ENCODE measurements around the gene POMGNT1. TPM values are rescaled to one million over a fixed set of nuclear protein-coding genes. Genes with fewer than 3 reads are reported as not detected.
A peak's percentile ranks its signal among the peaks of the same experiment; 100 is the strongest.

POMGNT1 gene
- total and polyA plus RNA-seq, 12 donors = 74.3 to 164 (median 142) TPM

DNA sequence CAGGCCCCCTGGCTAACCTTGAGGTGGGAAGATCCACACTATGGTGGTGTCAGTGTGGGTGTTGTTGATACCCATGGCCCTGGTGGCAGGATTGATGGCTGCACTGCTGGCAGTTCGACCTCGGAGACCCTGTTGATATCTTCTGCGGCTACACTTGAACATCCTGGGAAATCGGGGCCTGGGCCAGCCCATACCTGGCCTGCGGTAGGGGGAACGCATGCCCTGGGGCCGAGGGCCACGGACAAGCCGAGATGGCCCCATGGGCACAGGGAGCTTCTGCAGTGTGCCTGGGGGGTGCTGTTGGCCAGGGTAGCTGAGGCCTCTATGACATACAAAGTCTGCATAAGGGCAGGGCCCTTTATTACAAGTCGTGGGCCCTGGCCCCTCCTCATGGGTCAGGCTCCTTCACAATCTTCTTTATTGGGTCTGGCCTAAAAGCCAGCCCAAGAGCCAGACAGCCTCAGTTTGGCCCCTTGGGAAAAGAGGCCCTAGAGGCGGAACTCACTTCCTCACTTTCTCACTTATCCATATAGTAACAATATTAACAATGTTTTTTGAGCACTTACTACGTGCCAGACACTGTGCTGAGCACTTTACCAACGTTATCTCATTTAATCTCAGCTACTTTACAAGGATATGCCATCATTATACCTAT, 21.9 kb downstream of the POMGNT1 start, which contains the start of gene P3R3URF:
Gene P3R3URF (minus strand): TSS at position 278 of the 655 bp plus-strand sequence. CDS start 17 bp downstream, at position 261.
- no peaks in the 10 kb centered on the region for H3K36me3 ChIP-seq
- WGBS, 2 donors = 91 to 93% methylated on average over 13 of the region's 13 CpGs
- H3K27ac ChIP-seq = peak within 1 kb of the TSS in 9 of 10 donors; percentile 54 to 93 (median 79)
- peaks cover 21 to 78% (median 52%) of the 10 kb centered on the region in 9 donors for H3K4me1 ChIP-seq
- ATAC-seq (no peak), DNase-seq (no peak)
- H3K27me3 ChIP-seq = no peaks in the 10 kb centered on the region
- intact Hi-C loops (cut with DNase I) = loop anchor here in 2 of 10 donors (5.0 to 10.0 kb wide), 2 partner anchors 62 to 84 kb away; no protein-coding TSS in a partner anchor
- no peaks in the 10 kb centered on the region for H3K9me3 ChIP-seq
- TF ChIP-seq, protein P1, sequence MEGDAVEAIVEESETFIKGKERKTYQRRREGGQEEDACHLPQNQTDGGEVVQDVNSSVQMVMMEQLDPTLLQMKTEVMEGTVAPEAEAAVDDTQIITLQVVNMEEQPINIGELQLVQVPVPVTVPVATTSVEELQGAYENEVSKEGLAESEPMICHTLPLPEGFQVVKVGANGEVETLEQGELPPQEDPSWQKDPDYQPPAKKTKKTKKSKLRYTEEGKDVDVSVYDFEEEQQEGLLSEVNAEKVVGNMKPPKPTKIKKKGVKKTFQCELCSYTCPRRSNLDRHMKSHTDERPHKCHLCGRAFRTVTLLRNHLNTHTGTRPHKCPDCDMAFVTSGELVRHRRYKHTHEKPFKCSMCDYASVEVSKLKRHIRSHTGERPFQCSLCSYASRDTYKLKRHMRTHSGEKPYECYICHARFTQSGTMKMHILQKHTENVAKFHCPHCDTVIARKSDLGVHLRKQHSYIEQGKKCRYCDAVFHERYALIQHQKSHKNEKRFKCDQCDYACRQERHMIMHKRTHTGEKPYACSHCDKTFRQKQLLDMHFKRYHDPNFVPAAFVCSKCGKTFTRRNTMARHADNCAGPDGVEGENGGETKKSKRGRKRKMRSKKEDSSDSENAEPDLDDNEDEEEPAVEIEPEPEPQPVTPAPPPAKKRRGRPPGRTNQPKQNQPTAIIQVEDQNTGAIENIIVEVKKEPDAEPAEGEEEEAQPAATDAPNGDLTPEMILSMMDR (IDR thresholded peaks at IDR 0.05) = no peak
- no peak within 1 kb of the TSS for H3K4me3 ChIP-seq

DNA sequence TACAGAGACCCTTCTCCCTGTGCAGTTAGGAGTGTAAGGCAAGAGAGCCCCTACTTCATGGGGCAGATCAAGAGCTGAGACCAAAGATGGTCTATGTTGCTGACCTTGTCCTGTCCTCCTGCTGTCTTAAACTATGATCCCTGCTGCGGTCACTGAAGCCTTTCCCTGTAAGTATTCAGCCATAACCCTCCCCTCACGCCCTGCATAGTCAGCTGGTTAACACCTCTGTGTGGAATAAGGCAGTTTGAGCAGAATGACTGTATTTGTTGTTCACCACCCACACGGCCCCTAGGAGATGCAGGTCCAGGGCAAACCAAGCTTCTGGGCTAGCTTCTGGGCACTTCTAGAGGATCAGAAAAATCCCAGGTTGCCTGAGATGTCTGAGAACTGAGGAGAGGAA, 23.0 kb downstream of the POMGNT1 start:
- intact Hi-C loops (cut with DNase I) = loop anchor here in 4 of 10 donors (2.0 to 10.0 kb wide), 3 partner anchors 42 to 83 kb away; partner anchors contain the start of gene PIK3R3 (in 3 of the 4)
- ATAC-seq = no peak

DNA sequence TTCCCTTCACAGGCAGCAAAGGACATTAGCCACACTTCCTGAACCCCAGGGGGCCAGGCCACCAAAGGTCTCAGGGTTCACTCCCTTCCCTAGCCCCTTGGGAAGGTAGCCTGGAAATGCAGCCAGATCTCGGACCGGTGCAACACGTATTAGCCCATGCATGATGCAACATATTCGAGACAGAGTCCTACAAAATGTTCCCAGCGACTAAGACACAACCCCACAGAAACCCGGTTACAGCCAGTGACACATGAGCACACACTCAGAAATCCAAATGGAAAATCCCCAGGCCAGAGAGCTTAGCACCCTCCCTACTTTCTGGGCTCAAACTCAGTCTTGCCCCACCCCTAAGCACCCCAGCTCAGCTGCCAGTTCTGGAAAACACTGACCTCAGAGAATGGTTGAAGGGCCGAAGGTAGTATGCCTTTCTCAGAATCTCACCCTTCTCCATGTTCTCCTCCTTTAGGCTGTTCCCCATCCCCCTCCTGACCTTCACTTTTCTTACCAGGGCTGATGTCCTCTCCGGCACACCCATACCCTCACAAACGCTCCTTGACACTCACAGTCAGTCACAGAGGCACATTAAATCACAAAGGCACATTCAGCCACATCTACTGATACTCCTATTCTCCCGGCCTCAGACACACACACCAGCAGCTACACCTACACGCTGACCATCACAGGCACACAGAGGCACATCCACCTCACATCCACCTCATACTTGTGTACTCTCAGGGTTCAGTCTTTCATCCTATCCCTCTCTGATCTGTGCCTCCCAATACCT, 23.6 kb downstream of the POMGNT1 start, which contains the start of gene TSPAN1:
Gene TSPAN1 (plus strand): TSS at position 640 of the 784 bp plus-strand sequence. CDS start 6,021 bp downstream, outside the sequence.
- Histone ChIP-seq H3K27ac (peak within 1 kb of the TSS in 9 of 10 donors; percentile 54 to 93 (median 79)), H3K27me3 (no peaks in the 10 kb centered on the region), H3K4me3 (no peak within 1 kb of the TSS), H3K4me1 (peaks cover 22 to 73% (median 54%) of the 10 kb centered on the region in 9 donors), H3K36me3 (no peaks in the 10 kb centered on the region), H3K9me3 (no peaks in the 10 kb centered on the region)
- ATAC-seq (peak; percentile 5 to 49 (median 20)), DNase-seq (no peak)
- TF ChIP-seq, protein P1 (IDR thresholded peaks at IDR 0.05) = no peak
- 42 to 52% methylated on average over 11 of the region's 11 CpGs for WGBS, 2 donors
- intact Hi-C loops (cut with DNase I) = loop anchor here in 5 of 10 donors (2.0 to 10.0 kb wide), 4 partner anchors 42 to 82 kb away; partner anchors contain the start of gene PIK3R3 (in 4 of the 5)

More for the DNA sequence above, 23.0 kb downstream of the POMGNT1 start:
- TF ChIP-seq, protein P1 (IDR thresholded peaks at IDR 0.05) = no peak
- H3K4me1 ChIP-seq = peaks cover 22 to 78% (median 59%) of the 10 kb centered on the region in 9 donors
- H3K36me3 ChIP-seq = no peaks in the 10 kb centered on the region
- H3K27ac ChIP-seq = peak overlapping the region in 9 of 10 donors; percentile 54 to 93 (median 79)
- 73 to 82% methylated on average over 3 of the region's 3 CpGs for WGBS, 2 donors
- no peaks in the 10 kb centered on the region for H3K27me3 ChIP-seq
- H3K9me3 ChIP-seq = no peaks in the 10 kb centered on the region
- H3K4me3 ChIP-seq = no peak overlapping the region
- DNase-seq = no peak

DNA sequence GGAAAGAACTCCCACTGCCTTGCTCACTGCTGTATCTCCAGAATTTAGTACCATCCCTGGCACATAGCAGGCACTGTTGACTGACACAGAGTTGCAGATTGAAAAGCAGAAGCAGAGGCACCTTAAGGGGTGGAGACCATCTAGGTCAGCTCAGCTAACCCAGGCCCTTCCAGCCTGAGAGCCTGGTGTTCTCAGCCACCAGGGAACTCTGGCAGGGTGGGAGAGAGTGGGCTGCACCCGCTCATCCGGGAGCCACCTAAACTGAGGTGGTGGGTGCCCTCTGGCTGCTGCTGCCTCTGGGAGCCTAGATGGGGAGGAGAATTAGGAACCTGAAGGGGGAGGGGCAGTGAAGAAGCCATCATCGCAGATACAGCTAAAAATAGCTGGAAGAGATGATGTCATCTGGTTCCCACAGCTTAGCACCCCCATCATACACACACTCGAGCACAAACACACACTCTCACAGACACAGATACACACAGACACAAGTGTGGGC, 24.8 kb downstream of the POMGNT1 start:
- WGBS, 2 donors = 8 to 22% methylated on average over 4 of the region's 4 CpGs
- Histone ChIP-seq H3K4me3 (no peak overlapping the region), H3K4me1 (peaks cover 22 to 67% (median 61%) of the 10 kb centered on the region in 9 donors), H3K36me3 (no peaks in the 10 kb centered on the region), H3K9me3 (no peaks in the 10 kb centered on the region), H3K27ac (peak overlapping the region in 9 of 10 donors; percentile 60 to 93 (median 82)), H3K27me3 (peaks cover 0 to under 1% (median 0%) of the 10 kb centered on the region in 7 donors)
- TF ChIP-seq, protein P1 (IDR thresholded peaks at IDR 0.05) = peak in 6 of 9 donors; percentile 10 to 55 (median 34)
- ATAC-seq (peak in 7 of 8 donors; percentile 6 to 56 (median 31)), DNase-seq (peak in 1 of 2 donors; percentile 65)
- intact Hi-C loops (cut with DNase I) = loop anchor here in 3 of 10 donors (2.0 to 10.0 kb wide), 3 partner anchors 41 to 59 kb away; partner anchors contain the start of gene PIK3R3 (in 2 of the 3)

Data from heart right ventricle (tissue), 16 donors.